Endodermal cell (in vitro differentiated cells): ENCODE results near the gene SMARCD1. TPM values are rescaled to one million over a fixed set of nuclear protein-coding genes. Genes with fewer than 3 reads are reported as not detected.

Source experiments
- DNase-seq: peaks from one replicate; pipeline ENCODE4 v3.0.0-alpha.2; 2017
- H3K27ac ChIP-seq: 2 replicates; pipeline ENCODE4 v1.5.1; 2013; ENCODE audit warnings: mild to moderate bottlenecking, low read depth, low read length, moderate library complexity
- H3K27me3 ChIP-seq: 2 replicates; pipeline ENCODE4 v1.6.1; 2013; ENCODE audit warnings: mild to moderate bottlenecking, low read length, moderate library complexity; ENCODE audit not compliant: insufficient read depth, control insufficient read depth, poor library complexity, severe bottlenecking
- H3K36me3 ChIP-seq: 2 replicates; pipeline ENCODE4 v1.7.0; 2013; ENCODE audit warnings: mild to moderate bottlenecking, low read length, moderate library complexity; ENCODE audit not compliant: control insufficient read depth, insufficient read depth
- H3K4me1 ChIP-seq: one replicate; pipeline ENCODE4 v1.7.0; 2013; ENCODE audit warnings: low read length; ENCODE audit not compliant: control insufficient read depth, insufficient read depth
- H3K4me3 ChIP-seq: 2 replicates; pipeline ENCODE4 v1.5.1; 2013; ENCODE audit warnings: mild to moderate bottlenecking, low read length, moderate library complexity
- H3K9ac ChIP-seq: 2 replicates; pipeline ENCODE4 v1.6.1; 2013; ENCODE audit warnings: mild to moderate bottlenecking, low read length, moderate library complexity; ENCODE audit not compliant: poor library complexity, severe bottlenecking; ENCODE audit errors: extremely low read depth
- H3K9me3 ChIP-seq: 2 replicates; pipeline ENCODE4 v1.6.1; 2013; ENCODE audit warnings: mild to moderate bottlenecking, low read length, moderate library complexity; ENCODE audit not compliant: control insufficient read depth
- H3K27ac Mint-ChIP-seq: 2 replicates; pipeline ENCODE4 v1.8.0; 2020; ENCODE audit warnings: mixed read lengths
- H3K27me3 Mint-ChIP-seq: 2 replicates; pipeline ENCODE4 v1.8.0; 2021; ENCODE audit warnings: mild to moderate bottlenecking, mixed read lengths; ENCODE audit not compliant: insufficient read depth
- H3K36me3 Mint-ChIP-seq: 2 replicates; pipeline ENCODE4 v1.8.0; 2020; ENCODE audit warnings: low read depth, mixed read lengths
- H3K4me1 Mint-ChIP-seq: 2 replicates; pipeline ENCODE4 v1.8.0; 2020; ENCODE audit warnings: mixed read lengths
- H3K4me3 Mint-ChIP-seq: 2 replicates; pipeline ENCODE4 v1.8.0; 2020; ENCODE audit warnings: mild to moderate bottlenecking, moderate library complexity, mixed read lengths
- H3K9me3 Mint-ChIP-seq: 2 replicates; pipeline ENCODE4 v1.8.0; 2020; ENCODE audit warnings: mild to moderate bottlenecking, mixed read lengths
- WGBS, 2 experiments: methylation state at CpG; one replicate each; pipeline versions ENCODE4 v1.1.5 to v1.1.7; 2013; ENCODE audit warnings: missing lambda C conversion rate in 2 of 2, mixed read lengths in 1 of 2; ENCODE audit not compliant: insufficient coverage in 1 of 2, insufficient read length in 1 of 2; 5-methylcytosine and 5-hydroxymethylcytosine counted together
- total RNA-seq, 2 donors: library from RNA; stranded (reverse); fragmentation: NEBNext Ultra II Directional in 1 of 2; extraction: Animal tissue kit (Norgen Biotek cat#: 25700) in 1 of 2; gene quantifications; 2 replicates in 1 of 2; 3 replicates in 1 of 2; pipeline ENCODE4 v1.2.1, GENCODE V29; 2021
- TF ChIP-seq, protein P1 (sequence below): fragments of 200-600 bp; sonication (generic); conservative IDR thresholded peaks from 2 replicates; pipeline ENCODE4 v1.5.0; 2021; ENCODE audit warnings: antibody characterized with exemption, mild to moderate bottlenecking

SMARCD1 gene
- total RNA-seq, 2 donors from 2014 or later = 118 to 125 TPM

GRCh38 chr12:50103351-50103750 lies 18.2 kb downstream of the SMARCD1 start:
- H3K27me3 Mint-ChIP-seq = peaks cover 5% of the 10 kb centered on the region
- Histone ChIP-seq H3K27ac (no peak overlapping the region), H3K4me1 (no peaks in the 10 kb centered on the region), H3K9me3 (no peaks in the 10 kb centered on the region), H3K36me3 (peaks cover 30% of the 10 kb centered on the region), H3K27me3 (no peaks in the 10 kb centered on the region), H3K9ac (no peak overlapping the region), H3K4me3 (no peak overlapping the region)
- no peak overlapping the region for H3K27ac Mint-ChIP-seq
- no peak for DNase-seq
- H3K4me3 Mint-ChIP-seq = no peak overlapping the region
- TF ChIP-seq, protein P1, sequence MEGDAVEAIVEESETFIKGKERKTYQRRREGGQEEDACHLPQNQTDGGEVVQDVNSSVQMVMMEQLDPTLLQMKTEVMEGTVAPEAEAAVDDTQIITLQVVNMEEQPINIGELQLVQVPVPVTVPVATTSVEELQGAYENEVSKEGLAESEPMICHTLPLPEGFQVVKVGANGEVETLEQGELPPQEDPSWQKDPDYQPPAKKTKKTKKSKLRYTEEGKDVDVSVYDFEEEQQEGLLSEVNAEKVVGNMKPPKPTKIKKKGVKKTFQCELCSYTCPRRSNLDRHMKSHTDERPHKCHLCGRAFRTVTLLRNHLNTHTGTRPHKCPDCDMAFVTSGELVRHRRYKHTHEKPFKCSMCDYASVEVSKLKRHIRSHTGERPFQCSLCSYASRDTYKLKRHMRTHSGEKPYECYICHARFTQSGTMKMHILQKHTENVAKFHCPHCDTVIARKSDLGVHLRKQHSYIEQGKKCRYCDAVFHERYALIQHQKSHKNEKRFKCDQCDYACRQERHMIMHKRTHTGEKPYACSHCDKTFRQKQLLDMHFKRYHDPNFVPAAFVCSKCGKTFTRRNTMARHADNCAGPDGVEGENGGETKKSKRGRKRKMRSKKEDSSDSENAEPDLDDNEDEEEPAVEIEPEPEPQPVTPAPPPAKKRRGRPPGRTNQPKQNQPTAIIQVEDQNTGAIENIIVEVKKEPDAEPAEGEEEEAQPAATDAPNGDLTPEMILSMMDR = no peak
- H3K4me1 Mint-ChIP-seq = peaks cover 15% of the 10 kb centered on the region
- H3K9me3 Mint-ChIP-seq = no peaks in the 10 kb centered on the region
- H3K36me3 Mint-ChIP-seq = peaks cover 33% of the 10 kb centered on the region
- 100% methylated on average over 1 to 2 of the region's 2 CpGs for WGBS, 2 experiments

GRCh38 chr12:50103767-50104321 lies 18.7 kb downstream of the SMARCD1 start, which contains the start of gene GPD1:
GPD1 (plus strand) TSS chr12:50104008; CDS start chr12:50104051, 43 bp downstream.
- Mint-ChIP-seq H3K27me3 (peaks cover 5% of the 10 kb centered on the region), H3K4me1 (peaks cover 15% of the 10 kb centered on the region), H3K36me3 (peaks cover 28% of the 10 kb centered on the region), H3K4me3 (no peak within 1 kb of the TSS), H3K9me3 (no peaks in the 10 kb centered on the region), H3K27ac (no peak within 1 kb of the TSS)
- 63 to 93% methylated on average over 3 to 13 of the region's 13 CpGs for WGBS, 2 experiments
- Histone ChIP-seq H3K9ac (no peak within 1 kb of the TSS), H3K27ac (no peak within 1 kb of the TSS), H3K4me1 (no peaks in the 10 kb centered on the region), H3K4me3 (no peak within 1 kb of the TSS), H3K36me3 (peaks cover 25% of the 10 kb centered on the region), H3K27me3 (no peaks in the 10 kb centered on the region), H3K9me3 (no peaks in the 10 kb centered on the region)
- peak; percentile 89 for DNase-seq
- TF ChIP-seq, protein P1 = no peak

GRCh38 chr12:50104417-50105366 lies 19.6 kb downstream of the SMARCD1 start:
- Histone ChIP-seq H3K9ac (no peak overlapping the region), H3K9me3 (no peaks in the 10 kb centered on the region), H3K4me1 (peaks cover 3% of the 10 kb centered on the region), H3K27me3 (no peaks in the 10 kb centered on the region), H3K36me3 (peaks cover 17% of the 10 kb centered on the region), H3K4me3 (no peak overlapping the region), H3K27ac (no peak overlapping the region)
- Mint-ChIP-seq H3K9me3 (no peaks in the 10 kb centered on the region), H3K4me1 (peaks cover 17% of the 10 kb centered on the region), H3K27me3 (peaks cover 5% of the 10 kb centered on the region), H3K36me3 (peaks cover 20% of the 10 kb centered on the region), H3K4me3 (no peak overlapping the region), H3K27ac (no peak overlapping the region)
- 89 to 92% methylated on average over 2 to 14 of the region's 14 CpGs for WGBS, 2 experiments
- DNase-seq = no peak
- TF ChIP-seq, protein P1 = no peak
